Activated CD4-positive, alpha-beta memory T cell treated with anti-CD3 and anti-CD28 coated beads, Interleukin-2, amount 10 ng/mL, durations not matched to agents 7 days and 5 days (primary cell): ENCODE data around the gene LRRC41. TPM values are rescaled to one million over a fixed set of nuclear protein-coding genes. Genes with fewer than 3 reads are reported as not detected.
"Not testable (repeated sequence)": the region's sequence is repeated elsewhere in the genome, so short reads cannot be mapped to it uniquely, and the experiment has no call there.

Experiments used
- CTCF ChIA-PET: fragments of 350-600 bp; sonication (Branson Sonifier 250); formaldehyde crosslinking; loops from one replicate; lab custom pipeline; 2021; ENCODE audit warnings: antibody characterized with exemption, inconsistent platforms; lab: Charles Lee
- POLR2A ChIA-PET: fragments of 350-600 bp; sonication (Branson Sonifier 250); formaldehyde crosslinking; loops from one replicate; lab custom pipeline; 2021; ENCODE audit warnings: antibody characterized with exemption; lab: Charles Lee
- DNase-seq: peaks from one replicate; pipeline ENCODE4 v3.0.0-alpha.2; 2020
- H3K27ac Mint-ChIP-seq: one replicate; pipeline ENCODE4 v1.8.0; 2021; ENCODE audit warnings: mild to moderate bottlenecking, mixed read lengths
- H3K27me3 Mint-ChIP-seq: one replicate; pipeline ENCODE4 v1.8.0; 2021; ENCODE audit warnings: mixed read lengths
- H3K36me3 Mint-ChIP-seq: one replicate; pipeline ENCODE4 v1.8.0; 2021; ENCODE audit warnings: low read depth, mixed read lengths
- H3K4me1 Mint-ChIP-seq: one replicate; pipeline ENCODE4 v1.8.0; 2021; ENCODE audit warnings: mixed read lengths
- H3K4me3 Mint-ChIP-seq: one replicate; pipeline ENCODE4 v1.8.0; 2021; ENCODE audit warnings: mild to moderate bottlenecking, mixed read lengths
- H3K9me3 Mint-ChIP-seq: one replicate; pipeline ENCODE4 v1.8.0; 2021; ENCODE audit warnings: mixed read lengths
- total RNA-seq, 2 experiments: library from RNA; stranded (reverse); gene quantifications; one replicate each; pipeline ENCODE4 v1.2.3, GENCODE V29; 2021

LRRC41 gene
- total RNA-seq, 2 experiments from 2014 or later = 40.3 to 41.7 TPM

DNA sequence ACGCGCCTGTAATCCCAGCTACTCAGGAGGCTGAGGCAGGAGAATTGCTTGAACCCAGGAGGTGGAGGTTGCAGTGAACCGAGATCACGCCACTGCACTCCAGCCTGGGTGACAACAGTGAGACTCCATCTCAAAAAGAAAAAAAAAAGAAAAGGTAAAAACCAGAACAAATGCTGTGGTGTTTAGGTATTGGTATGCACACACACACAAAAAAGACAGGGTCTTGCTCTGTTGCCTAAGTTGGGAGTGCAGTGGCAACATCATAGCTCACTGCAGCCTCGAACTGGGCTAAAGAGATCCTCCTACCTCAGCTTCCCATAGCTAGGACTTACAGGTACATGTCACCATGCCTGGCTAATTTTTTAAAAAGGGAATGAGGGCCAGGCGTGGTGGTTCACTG is 15.9 kb upstream of the LRRC41 start:
- H3K9me3 Mint-ChIP-seq, DNase-seq, H3K4me1 Mint-ChIP-seq, H3K4me3 Mint-ChIP-seq, H3K27me3 Mint-ChIP-seq, H3K27ac Mint-ChIP-seq: not testable (repeated sequence)
- CTCF ChIA-PET = interaction anchor here (1.0 kb wide), 2 partner anchors 15 to 28 kb away, joined by 3 read pairs; no protein-coding TSS in a partner anchor
- H3K36me3 Mint-ChIP-seq = peaks cover 15% of the 10 kb centered on the region
- POLR2A ChIA-PET = interaction anchor here (1.2 kb wide), 1 partner anchor 23 kb away, joined by 3 read pairs; no protein-coding TSS in a partner anchor

DNA sequence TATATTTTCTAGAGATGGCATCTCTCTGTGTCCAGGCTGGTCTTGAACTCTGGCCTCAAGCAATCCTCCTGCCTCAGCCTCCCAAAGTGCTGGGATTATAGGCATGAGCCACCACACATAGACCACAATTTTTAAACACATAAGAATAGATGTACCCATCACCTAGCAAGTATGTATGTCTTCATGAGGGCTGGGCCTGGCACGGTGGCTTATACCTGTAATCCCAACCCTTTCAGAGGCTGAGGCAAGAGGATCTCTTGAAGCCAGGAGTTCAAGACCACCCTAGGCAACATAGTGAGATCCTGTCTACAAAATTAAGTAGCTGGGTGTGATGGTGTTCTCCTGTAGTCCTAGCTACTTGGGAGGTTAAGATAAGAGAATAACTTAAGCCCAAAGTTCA is 13.9 kb upstream of the LRRC41 start:
- DNase-seq = no peak
- Mint-ChIP-seq H3K4me1 (no peaks in the 10 kb centered on the region), H3K9me3 (no peaks in the 10 kb centered on the region), H3K27ac (no peak overlapping the region), H3K4me3 (no peak overlapping the region), H3K36me3 (peaks cover 22% of the 10 kb centered on the region), H3K27me3 (no peaks in the 10 kb centered on the region)
- ChIA-PET POLR2A (interaction anchor here (0.8 to 1.3 kb wide), 4 partner anchors 13 to 68 kb away, joined by 3 to 8 read pairs (median 4); partner anchors contain the start of genes LRRC41 and UQCRH), CTCF (no interaction called here)

DNA sequence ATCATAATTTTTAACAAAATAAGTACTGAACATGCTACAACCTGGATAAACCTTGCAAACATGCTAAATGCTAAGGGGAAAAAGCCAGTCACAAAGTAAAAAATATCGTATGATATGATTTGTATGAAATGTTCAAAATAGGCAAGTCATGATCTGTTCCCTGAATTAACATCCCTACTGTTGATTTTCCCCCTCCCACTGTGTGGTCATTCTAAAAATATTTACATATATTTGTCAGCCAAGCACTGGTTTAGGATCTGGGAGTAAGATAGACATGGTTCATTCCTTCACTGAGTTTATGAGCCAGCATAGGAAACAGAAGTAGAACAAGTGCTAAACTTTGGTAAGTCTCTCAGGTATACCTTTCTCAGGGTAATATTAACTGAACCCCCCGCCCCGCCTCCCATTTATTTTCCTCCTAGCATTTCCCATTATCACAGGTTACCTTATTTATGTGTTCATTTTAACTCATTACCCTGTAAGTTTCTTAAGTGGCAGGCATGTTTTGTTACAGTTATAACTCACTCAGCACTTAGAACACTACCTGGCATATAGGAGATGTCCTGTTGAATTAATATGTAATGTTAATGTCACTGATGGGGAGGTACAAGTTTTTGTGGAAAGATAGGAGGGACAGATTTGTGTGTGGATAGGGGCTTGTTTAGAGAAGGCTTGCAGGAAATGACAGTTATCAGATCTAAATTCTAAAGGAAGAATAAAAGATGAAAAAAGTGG is 12.4 kb upstream of the LRRC41 start:
- POLR2A ChIA-PET = interaction anchor here (1.3 kb wide), 1 partner anchor 13 kb away, joined by 3 read pairs; the partner anchor contains the start of genes LRRC41 and UQCRH
- no peak for DNase-seq
- H3K4me3 Mint-ChIP-seq = no peak overlapping the region
- H3K36me3 Mint-ChIP-seq = peaks cover 34% of the 10 kb centered on the region
- H3K27me3 Mint-ChIP-seq = no peaks in the 10 kb centered on the region
- CTCF ChIA-PET = no interaction called here
- H3K4me1 Mint-ChIP-seq = no peaks in the 10 kb centered on the region
- no peaks in the 10 kb centered on the region for H3K9me3 Mint-ChIP-seq
- H3K27ac Mint-ChIP-seq = no peak overlapping the region

DNA sequence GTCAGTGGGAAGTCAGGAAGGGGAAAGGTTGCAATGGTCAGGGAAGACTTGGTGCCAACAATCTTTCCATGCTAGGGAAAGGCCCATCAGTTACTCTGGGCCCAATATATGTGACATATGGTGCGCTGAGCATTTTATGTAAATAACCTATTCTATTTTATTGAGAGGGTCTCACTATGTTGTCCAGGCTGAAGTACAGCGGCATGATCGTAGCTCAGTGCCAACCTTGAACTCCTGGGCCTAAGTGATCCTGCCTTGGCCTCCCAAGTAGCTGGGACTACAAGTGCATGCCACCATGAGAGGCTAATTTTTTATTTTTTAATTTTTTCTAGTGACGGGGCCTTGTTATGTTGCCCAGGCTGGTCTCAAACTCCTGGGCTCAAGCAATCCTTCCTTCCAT is 6.9 kb upstream of the LRRC41 start:
- H3K36me3 Mint-ChIP-seq = peaks cover 57% of the 10 kb centered on the region
- no peak overlapping the region for H3K27ac Mint-ChIP-seq
- H3K4me3 Mint-ChIP-seq = no peak overlapping the region
- no peak for DNase-seq
- ChIA-PET POLR2A (no interaction called here), CTCF (no interaction called here)
- no peaks in the 10 kb centered on the region for H3K27me3 Mint-ChIP-seq
- H3K9me3 Mint-ChIP-seq = no peaks in the 10 kb centered on the region
- H3K4me1 Mint-ChIP-seq = peaks cover 26% of the 10 kb centered on the region

DNA sequence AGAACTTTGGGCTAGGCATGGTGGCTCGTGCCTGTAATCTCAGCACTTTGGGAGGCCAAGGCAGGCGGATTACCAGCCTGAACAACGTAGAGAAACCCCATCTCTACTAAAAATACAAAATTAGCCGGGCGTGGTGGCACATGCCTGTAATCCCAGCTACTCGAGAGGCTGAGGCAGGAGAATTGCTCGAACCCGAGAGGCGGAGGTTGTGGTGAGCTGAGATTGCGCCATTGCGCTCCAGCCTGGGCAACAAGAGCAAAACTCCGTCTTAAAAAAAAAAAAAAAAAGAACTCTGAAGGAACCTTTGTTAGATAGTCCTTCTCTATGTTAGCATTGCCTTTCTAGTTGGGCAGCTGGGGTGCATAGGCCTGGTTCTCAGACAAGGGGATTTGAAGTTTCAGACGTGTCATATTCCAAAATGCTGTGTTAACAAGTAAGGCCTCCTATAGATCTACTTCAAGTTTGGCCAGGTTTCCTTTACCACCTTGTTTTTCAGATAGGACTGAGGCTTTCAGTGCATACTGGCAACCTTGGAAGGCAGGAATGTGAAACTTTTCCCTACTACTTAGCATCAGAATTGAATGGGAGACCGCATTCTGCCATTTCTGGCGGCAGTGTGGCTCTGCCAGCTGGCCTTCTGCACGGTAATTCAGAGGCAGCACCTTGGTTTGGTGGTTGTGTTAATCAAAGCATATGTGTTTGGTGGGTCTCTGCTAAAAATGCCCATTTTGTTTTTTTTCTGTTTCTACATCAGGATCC is 6.2 kb upstream of the LRRC41 start:
- peaks cover 53% of the 10 kb centered on the region for H3K36me3 Mint-ChIP-seq
- POLR2A ChIA-PET = interaction anchor here (0.9 kb wide), 1 partner anchor 34 kb away, joined by 3 read pairs; no protein-coding TSS in a partner anchor
- DNase-seq = no peak
- no peaks in the 10 kb centered on the region for H3K27me3 Mint-ChIP-seq
- no peak overlapping the region for H3K4me3 Mint-ChIP-seq
- H3K4me1 Mint-ChIP-seq = peaks cover 32% of the 10 kb centered on the region
- CTCF ChIA-PET = interaction anchor here (0.7 kb wide), 1 partner anchor 24 kb away, joined by 6 read pairs; no protein-coding TSS in a partner anchor
- no peaks in the 10 kb centered on the region for H3K9me3 Mint-ChIP-seq
- no peak overlapping the region for H3K27ac Mint-ChIP-seq

DNA sequence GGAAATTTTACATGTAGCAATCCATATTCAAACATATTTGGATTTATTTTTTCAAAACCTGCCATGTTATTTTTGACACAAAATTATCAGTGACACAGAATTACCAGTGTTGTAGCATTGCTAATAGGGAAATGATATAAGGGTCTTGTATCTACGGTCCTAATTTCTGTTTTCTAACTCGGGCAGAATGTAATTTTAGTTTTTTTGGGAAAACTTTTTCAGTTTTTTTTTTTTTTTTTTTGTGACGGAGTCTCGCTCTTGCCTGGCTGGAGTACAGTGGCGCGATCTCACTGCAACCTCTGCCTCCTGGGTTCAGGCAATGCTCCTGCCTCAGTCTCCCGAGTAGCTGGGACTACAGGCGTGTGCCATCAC is 2.7 kb upstream of the LRRC41 start:
- peaks cover 46% of the 10 kb centered on the region for H3K36me3 Mint-ChIP-seq
- CTCF ChIA-PET = interaction anchor here (0.9 kb wide), 1 partner anchor 43 kb away, joined by 3 read pairs; no protein-coding TSS in a partner anchor

DNA sequence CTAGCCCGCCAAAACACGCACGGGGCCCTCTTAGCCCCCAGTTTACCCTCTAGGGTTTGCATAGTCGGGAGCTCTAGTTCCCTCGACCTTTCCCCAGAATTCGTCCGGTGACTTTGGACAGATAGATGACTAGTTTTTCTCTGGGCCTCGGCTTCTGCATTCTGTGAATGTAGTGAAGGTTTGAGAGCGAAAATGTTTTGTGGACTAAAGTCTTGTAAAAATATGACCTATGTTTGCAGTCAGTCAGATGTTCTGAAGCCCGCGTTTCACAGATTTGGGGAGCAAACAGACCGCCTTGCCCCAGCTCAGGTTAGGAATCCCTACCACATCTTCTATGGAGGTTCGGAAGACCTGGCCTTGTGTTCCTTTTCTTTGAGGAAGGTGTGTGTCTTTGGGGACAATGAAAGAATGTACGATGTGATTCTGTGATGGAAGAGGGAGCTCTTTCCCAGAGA is 483 bp upstream of the LRRC41 start:
- Mint-ChIP-seq H3K9me3 (no peaks in the 10 kb centered on the region), H3K27ac (peak overlapping the region; percentile 95), H3K4me3 (peak overlapping the region; percentile 95), H3K27me3 (no peaks in the 10 kb centered on the region), H3K36me3 (peaks cover 32% of the 10 kb centered on the region), H3K4me1 (peaks cover 50% of the 10 kb centered on the region)
- CTCF ChIA-PET = interaction anchor here (1.1 to 2.5 kb wide), 5 partner anchors 18 to 59 kb away, joined by 4 to 21 read pairs (median 7); partner anchors contain the start of genes NSUN4 and RAD54L
- POLR2A ChIA-PET = interaction anchor here (0.6 to 2.9 kb wide), 22 partner anchors 10 to 1672 kb away, joined by 3 to 41 read pairs (median 6); partner anchors contain the start of genes NSUN4, POMGNT1 and RAD54L
- no peak for DNase-seq

More for the DNA sequence above, 2.7 kb upstream of the LRRC41 start:
- no peak for DNase-seq
- no peak overlapping the region for H3K27ac Mint-ChIP-seq
- no peaks in the 10 kb centered on the region for H3K27me3 Mint-ChIP-seq
- H3K4me1 Mint-ChIP-seq = peaks cover 40% of the 10 kb centered on the region
- POLR2A ChIA-PET = no interaction called here
- H3K9me3 Mint-ChIP-seq = no peaks in the 10 kb centered on the region
- H3K4me3 Mint-ChIP-seq = no peak overlapping the region

DNA sequence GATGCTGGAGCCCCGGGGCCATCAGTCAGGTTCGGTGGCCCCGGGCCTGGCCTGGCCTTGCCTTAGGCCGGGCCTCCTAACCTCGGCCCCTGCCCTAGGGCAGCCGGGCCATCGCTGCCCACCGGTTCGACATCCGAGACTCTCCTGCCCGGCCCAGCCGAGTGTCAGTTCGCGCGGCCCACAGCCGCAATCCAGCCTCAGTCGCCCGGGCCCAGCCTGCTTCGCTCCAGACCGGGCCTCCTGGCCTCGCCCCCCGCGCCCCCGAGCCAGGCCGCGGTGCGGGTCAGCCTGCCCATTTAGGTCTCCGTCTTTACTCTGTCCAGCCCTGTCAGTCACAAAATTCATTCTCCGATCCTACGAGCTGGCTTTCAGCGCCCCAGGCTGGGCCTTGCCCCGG is 777 bp downstream of the LRRC41 start:
- Mint-ChIP-seq H3K36me3 (peaks cover 27% of the 10 kb centered on the region), H3K4me1 (peaks cover 42% of the 10 kb centered on the region), H3K9me3 (no peaks in the 10 kb centered on the region), H3K4me3 (peak overlapping the region; percentile 95), H3K27me3 (no peaks in the 10 kb centered on the region), H3K27ac (peak overlapping the region; percentile 95)
- peak; percentile 34 for DNase-seq
- POLR2A ChIA-PET = interaction anchor here (0.9 to 2.9 kb wide), 22 partner anchors 8 to 1671 kb away, joined by 3 to 41 read pairs (median 6); partner anchors contain the start of genes GPBP1L1, NSUN4 and RAD54L
- CTCF ChIA-PET = interaction anchor here (0.6 to 2.5 kb wide), 6 partner anchors 37 to 1503 kb away, joined by 3 to 21 read pairs (median 5); partner anchors contain the start of genes FOXD2, NSUN4 and RAD54L

DNA sequence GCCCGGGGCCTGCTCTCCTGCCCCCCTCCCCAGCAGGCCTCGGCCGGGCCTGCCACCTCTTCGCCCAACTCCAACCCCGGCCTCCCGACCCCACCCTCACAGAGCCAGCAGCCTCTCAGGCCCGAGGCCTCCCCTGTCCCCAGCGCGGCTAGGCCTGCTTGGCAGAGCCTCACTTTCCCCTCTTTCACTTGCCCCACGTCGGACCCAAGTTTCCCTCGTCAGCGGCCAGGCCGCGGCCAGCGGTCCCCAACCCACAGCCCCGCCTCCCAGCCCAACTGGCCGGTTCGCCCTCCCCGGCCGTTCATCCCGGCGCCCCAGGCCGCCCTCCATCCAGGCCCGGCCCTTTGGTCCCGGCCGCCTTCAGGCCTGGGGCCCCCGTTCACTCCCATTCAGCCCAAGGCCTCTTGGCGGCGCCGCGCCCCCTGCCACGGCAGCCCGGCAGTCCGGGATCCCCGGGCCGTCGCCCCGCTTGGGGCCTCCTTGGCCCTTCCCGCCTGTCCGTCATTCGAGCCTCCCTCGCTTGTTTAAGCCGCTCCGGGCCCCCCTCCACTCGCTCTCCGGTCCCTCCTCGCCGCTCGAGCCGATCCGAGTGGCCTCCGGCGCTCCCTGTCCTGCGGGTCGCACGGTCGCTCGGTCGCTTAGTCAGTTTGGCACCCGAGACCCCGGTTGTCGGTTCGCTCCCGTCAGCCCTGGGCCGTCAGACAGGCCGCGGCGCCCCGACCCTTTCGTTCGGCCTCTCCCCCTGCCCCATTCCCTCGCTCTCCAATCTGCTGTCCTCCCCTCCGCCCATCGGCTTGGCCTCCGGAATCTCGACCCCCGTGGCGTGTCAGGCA is 1.4 kb downstream of the LRRC41 start:
- no peaks in the 10 kb centered on the region for H3K9me3 Mint-ChIP-seq
- ChIA-PET CTCF (interaction anchor here (0.8 to 2.5 kb wide), 2 partner anchors 38 to 46 kb away, joined by 4 to 17 read pairs; partner anchors contain the start of gene NSUN4), POLR2A (interaction anchor here (0.8 to 2.9 kb wide), 9 partner anchors 10 to 717 kb away, joined by 3 to 41 read pairs (median 7); partner anchors contain the start of genes NSUN4 and RAD54L)
- peak; percentile 60 for DNase-seq
- H3K36me3 Mint-ChIP-seq = peaks cover 28% of the 10 kb centered on the region
- no peaks in the 10 kb centered on the region for H3K27me3 Mint-ChIP-seq
- H3K27ac Mint-ChIP-seq = peak overlapping the region; percentile 95
- H3K4me3 Mint-ChIP-seq = peak overlapping the region; percentile 95
- peaks cover 36% of the 10 kb centered on the region for H3K4me1 Mint-ChIP-seq

DNA sequence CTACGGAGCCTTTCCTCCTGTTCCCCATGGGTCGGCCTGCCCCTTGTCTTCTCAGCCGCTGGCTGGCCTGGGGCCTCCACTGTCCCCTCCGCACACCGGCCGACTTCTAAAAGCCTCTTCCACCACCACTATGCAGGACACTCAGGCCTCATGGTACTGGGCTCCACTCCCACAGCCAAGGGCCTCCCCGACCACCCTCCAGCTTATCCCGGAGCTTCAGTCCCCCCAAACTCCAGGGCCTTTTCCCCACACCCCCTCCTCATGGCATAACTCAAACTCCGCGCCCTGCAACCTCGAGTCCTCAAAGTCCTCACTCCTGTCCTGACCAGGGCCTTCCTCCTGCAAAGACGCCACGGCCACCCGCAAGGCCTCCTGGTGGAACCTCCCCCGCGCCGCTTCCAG is 2.0 kb downstream of the LRRC41 start:
- no peaks in the 10 kb centered on the region for H3K27me3 Mint-ChIP-seq
- peak overlapping the region; percentile 95 for H3K27ac Mint-ChIP-seq
- H3K36me3 Mint-ChIP-seq = peaks cover 34% of the 10 kb centered on the region
- ChIA-PET CTCF (interaction anchor here (0.8 kb wide), 1 partner anchor 47 kb away, joined by 4 read pairs; no protein-coding TSS in a partner anchor), POLR2A (interaction anchor here (0.8 to 1.8 kb wide), 3 partner anchors 9 to 20 kb away, joined by 4 to 5 read pairs (median 4); no protein-coding TSS in a partner anchor)
- peaks cover 30% of the 10 kb centered on the region for H3K4me1 Mint-ChIP-seq
- no peaks in the 10 kb centered on the region for H3K9me3 Mint-ChIP-seq
- DNase-seq = no peak
- H3K4me3 Mint-ChIP-seq = peak overlapping the region; percentile 95

DNA sequence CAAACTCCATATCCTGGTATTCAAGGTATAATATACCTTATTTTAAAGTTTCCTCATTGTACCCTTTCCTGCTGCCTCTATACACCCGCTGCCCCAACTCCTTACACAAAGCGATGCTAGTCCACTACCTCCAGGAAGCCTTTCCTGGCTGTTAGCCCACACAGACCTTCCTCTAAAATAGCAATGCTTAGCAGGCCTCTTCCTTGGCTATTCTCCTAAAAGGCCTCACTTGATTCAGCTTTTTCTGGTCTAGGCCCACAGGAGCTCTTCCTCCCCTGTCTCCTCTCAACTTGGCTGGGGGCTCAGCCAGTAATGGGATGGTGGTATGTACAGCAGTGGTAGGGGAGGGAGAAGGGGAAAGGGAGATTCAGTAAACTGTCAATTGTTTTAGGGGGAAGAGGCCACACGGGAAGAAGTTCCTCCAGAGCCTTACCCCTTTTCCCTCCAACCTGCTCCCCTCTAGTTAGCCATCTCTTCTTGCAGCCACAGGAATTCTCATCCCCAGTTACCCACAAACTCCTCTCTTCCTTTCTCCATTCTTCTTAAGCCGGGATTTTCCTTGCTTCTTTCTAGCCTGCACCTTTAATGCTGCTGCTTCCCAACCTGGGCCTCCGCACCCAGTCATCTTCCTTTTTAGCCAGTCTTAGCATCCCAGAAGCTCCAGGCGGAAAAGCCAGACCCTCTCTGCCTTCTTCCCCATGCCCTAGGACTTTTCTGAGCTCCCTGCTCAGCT is 2.6 kb downstream of the LRRC41 start:
- Mint-ChIP-seq H3K4me3 (peak overlapping the region; percentile 95), H3K9me3 (no peaks in the 10 kb centered on the region), H3K36me3 (peaks cover 34% of the 10 kb centered on the region), H3K27me3 (no peaks in the 10 kb centered on the region), H3K27ac (peak overlapping the region; percentile 12), H3K4me1 (peaks cover 24% of the 10 kb centered on the region)
- CTCF ChIA-PET = interaction anchor here (0.8 to 0.9 kb wide), 2 partner anchors 47 kb away, joined by 3 to 4 read pairs; no protein-coding TSS in a partner anchor
- DNase-seq = no peak
- POLR2A ChIA-PET = interaction anchor here (0.8 to 1.8 kb wide), 4 partner anchors 9 to 19 kb away, joined by 4 to 5 read pairs (median 4); no protein-coding TSS in a partner anchor
